ENCODE measurements around the gene C5orf47. TPM values are rescaled to one million over a fixed set of nuclear protein-coding genes. Genes with fewer than 3 reads are reported as not detected.

Gene C5orf47
- total RNA-seq, 2 donors from 2014 or later = not detected

GRCh38 chr5:173960986-173961385, 28.0 kb upstream of the C5orf47 start:
- no peak for DNase-seq
- Histone ChIP-seq H3K4me3 (no peak overlapping the region), H3K27me3 (no peaks in the 10 kb centered on the region), H3K9me3 (no peaks in the 10 kb centered on the region), H3K9ac (ENCODE audit: low read depth in 2 of 2, low read length in 2 of 2) (no peak overlapping the region), H3K36me3 (no peaks in the 10 kb centered on the region), H3K27ac (no peak overlapping the region), H3K4me1 (no peaks in the 10 kb centered on the region)
- no peak for TF ChIP-seq CTCF (IDR thresholded peaks at IDR 0.05)
- intact Hi-C loops (cut with DNase I) = loop anchor here (5.0 kb wide), 1 partner anchor 69 kb away; no protein-coding TSS in a partner anchor

GRCh38 chr5:173961418-173961817, 27.6 kb upstream of the C5orf47 start:
- Histone ChIP-seq H3K27me3 (no peaks in the 10 kb centered on the region), H3K4me3 (no peak overlapping the region), H3K9me3 (no peaks in the 10 kb centered on the region), H3K9ac (ENCODE audit: low read depth in 2 of 2, low read length in 2 of 2) (no peak overlapping the region), H3K27ac (no peak overlapping the region), H3K36me3 (no peaks in the 10 kb centered on the region), H3K4me1 (no peaks in the 10 kb centered on the region)
- intact Hi-C loops (cut with DNase I) = loop anchor here (5.0 kb wide), 1 partner anchor 69 kb away; no protein-coding TSS in a partner anchor
- no peak for TF ChIP-seq CTCF (IDR thresholded peaks at IDR 0.05)
- no peak for DNase-seq

GRCh38 chr5:173962436-173962972, 26.5 kb upstream of the C5orf47 start:
- Histone ChIP-seq H3K27me3 (no peaks in the 10 kb centered on the region), H3K9me3 (no peaks in the 10 kb centered on the region), H3K4me3 (no peak overlapping the region), H3K9ac (ENCODE audit: low read depth in 2 of 2, low read length in 2 of 2) (no peak overlapping the region), H3K4me1 (no peaks in the 10 kb centered on the region), H3K27ac (no peak overlapping the region), H3K36me3 (no peaks in the 10 kb centered on the region)
- DNase-seq = no peak
- intact Hi-C loops (cut with DNase I) = loop anchor here (5.0 kb wide), 1 partner anchor 70 kb away; no protein-coding TSS in a partner anchor
- TF ChIP-seq CTCF (IDR thresholded peaks at IDR 0.05) = no peak

- H3K4me1 ChIP-seq = no peaks in the 10 kb centered on the region
- DNase-seq = no peak
- peak overlapping the region in 1 of 2 donors; percentile 32 for H3K9ac ChIP-seq (ENCODE audit: low read depth in 2 of 2, low read length in 2 of 2)
- no peaks in the 10 kb centered on the region for H3K9me3 ChIP-seq
- H3K36me3 ChIP-seq = no peaks in the 10 kb centered on the region
- H3K4me3 ChIP-seq = peak overlapping the region; percentile 3
- H3K27me3 ChIP-seq = no peaks in the 10 kb centered on the region
- H3K27ac ChIP-seq = no peak overlapping the region
- no peak for TF ChIP-seq CTCF (IDR thresholded peaks at IDR 0.05)
- intact Hi-C loops (cut with DNase I) = loop anchor here (5.0 kb wide), 1 partner anchor 71 kb away; no protein-coding TSS in a partner anchor
Observed at GRCh38 chr5:173963182-173963838, 25.7 kb upstream of the C5orf47 start.

- DNase-seq = peak; percentile 49
- TF ChIP-seq CTCF (IDR thresholded peaks at IDR 0.05) = no peak
- Histone ChIP-seq H3K9me3 (no peaks in the 10 kb centered on the region), H3K9ac (ENCODE audit: low read depth in 2 of 2, low read length in 2 of 2) (no peak overlapping the region), H3K27me3 (no peaks in the 10 kb centered on the region), H3K27ac (no peak overlapping the region), H3K4me3 (peak overlapping the region; percentile 3), H3K4me1 (no peaks in the 10 kb centered on the region), H3K36me3 (no peaks in the 10 kb centered on the region)
- intact Hi-C loops (cut with DNase I) = loop anchor here (5.0 kb wide), 1 partner anchor 72 kb away; no protein-coding TSS in a partner anchor
Observed at GRCh38 chr5:173963867-173964441, 25.0 kb upstream of the C5orf47 start.
